GM21515 (cell line): Measurements from ENCODE around the gene VPS35L.

Experiments used
- ATAC-seq: cut with Tn5 transposase; IDR thresholded peaks from one replicate; pipeline ENCODE4 v1.9.1; 2021; ENCODE audit not compliant: unreplicated experiment

Gene VPS35L

DNA sequence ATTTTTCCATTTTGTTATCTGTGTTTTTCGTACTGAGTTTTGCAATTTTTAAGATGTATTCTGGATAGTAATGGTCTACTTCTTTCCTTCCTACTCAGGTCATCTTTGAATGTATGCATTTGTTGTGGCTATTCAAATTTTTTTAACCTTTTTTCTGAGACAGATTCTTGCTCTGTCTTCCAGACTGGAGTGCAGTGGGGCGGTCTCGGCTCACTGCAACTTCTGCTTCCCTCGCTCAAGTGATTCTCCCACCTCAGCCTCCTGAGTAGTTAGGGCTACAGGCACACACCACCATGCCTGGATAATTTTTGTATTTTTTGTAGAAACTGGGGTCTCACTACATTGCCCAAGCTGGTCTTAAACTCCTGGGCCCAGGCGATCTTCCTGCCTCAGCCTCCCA is 33.6 kb downstream of the VPS35L start:
- no peak for ATAC-seq

GRCh38 chr16:19589771-19590302 is 34.3 kb downstream of the VPS35L start:
- ATAC-seq, result no peak

GRCh38 chr16:19595043-19595767 is 39.7 kb downstream of the VPS35L start:
- no peak for ATAC-seq

GRCh38 chr16:19598805-19599510 is 43.5 kb downstream of the VPS35L start:
- ATAC-seq, result no peak

- ATAC-seq, result no peak
These were observed 44.6 kb downstream of the VPS35L start for GRCh38 chr16:19599968-19600716.

DNA sequence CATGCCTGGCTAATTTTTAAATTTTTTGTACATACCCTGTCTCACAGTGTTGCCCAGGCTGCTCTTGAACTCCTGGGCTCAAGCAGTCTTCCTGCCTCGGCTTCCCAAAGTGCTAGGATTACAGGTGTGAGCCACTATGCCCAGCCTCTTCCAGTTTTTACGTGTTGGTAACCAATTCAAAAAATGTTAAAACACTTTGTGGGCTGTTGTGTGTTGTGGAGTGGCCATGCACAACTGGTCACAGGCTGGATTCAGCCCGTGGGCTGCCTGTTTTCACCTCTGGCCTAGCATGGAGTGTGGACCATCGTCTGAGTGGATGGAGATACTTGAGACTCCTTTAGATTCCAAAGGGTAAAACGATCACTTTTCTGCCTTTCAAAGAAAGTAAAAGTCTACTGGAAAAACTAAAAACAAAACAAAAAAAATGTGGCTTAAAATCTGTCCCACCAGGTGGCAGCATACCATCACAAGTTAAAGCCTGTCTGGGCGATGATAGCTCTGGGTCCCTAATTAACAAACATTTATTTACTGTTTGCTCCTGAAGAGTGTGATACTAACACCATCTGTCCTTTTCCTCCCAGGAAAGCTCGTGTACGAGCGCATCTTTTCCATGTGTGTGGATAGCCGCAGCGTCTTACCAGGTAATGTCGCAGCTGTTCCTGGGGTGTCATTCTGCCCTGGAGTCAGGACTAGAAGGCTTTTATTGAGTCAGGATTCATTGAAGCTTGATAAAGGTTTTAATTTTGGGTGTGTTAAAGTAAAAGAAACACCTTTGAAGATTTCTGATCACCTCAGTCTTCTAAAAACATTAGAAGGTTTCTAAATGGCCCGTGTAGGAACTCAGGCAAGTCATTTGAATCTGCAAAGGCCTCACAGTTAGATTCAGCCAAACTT is 45.8 kb downstream of the VPS35L start:
- no peak for ATAC-seq

DNA sequence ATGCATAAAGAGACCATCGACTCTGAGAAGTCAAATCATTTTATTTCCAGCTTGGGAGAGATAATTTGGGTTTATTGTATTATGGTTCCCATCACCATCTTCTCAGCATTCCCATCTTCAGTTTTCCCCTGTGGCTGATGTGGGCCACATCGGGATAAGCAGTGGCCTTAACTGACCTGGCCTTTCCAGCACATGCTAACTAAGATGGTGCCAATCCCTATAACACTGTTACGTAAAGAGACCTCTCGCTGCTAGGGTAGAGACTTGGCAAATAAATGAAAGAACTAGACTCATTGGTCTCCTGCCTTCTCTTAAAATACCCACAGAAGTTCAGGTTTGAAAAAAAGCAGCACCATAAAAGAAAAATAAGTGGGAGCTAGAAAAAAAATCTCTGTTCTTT is 49.4 kb downstream of the VPS35L start:
- ATAC-seq, result no peak

DNA sequence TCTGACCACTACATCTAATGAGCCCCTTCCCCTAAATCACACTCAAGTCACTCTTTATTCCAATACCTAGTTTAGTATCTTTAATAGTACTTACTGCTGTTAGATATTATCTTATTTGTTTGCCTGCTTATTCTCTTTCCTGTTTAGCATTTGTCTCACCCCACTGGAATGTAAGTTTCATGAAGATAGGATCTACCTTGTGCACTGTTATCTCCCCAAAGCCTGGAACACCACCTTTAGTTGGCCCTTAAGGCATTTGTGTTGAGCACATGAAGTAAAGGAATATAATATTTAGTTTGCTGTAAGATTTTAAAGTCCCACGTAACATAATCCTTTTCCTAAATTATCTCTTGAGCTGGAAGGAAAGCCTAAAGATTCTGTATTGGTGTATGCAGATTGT is 50.2 kb downstream of the VPS35L start:
- no peak for ATAC-seq

DNA sequence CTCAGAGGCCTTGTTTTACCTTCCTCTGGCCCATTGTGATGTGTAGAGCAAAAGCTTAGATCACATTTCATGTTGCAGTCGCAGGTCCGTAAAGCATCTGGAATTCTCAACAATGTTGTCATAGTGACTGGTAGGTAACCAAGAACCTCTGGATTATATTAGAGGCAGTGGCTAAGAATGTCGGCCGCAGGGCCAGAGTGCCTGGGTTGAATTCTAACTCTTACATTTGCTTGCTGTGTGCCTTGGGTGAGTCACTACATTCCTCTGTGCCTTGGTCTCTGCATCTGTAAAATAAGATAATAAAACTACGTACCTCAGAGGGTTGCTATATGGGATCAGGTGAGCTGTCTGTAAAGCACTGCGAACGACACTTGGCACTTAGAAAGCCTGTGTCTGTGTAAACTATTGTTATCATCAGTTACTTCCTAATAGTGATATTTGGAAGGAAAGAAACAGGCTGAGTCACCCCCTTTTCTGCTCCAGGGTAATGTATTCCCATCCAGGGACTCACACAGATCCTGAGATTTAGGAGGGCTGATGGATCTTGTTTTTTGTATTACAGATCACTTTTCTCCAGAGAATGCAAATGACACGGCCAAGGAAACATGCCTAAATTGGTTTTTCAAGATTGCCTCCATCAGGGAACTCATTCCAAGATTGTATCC is 52.2 kb downstream of the VPS35L start:
- no peak for ATAC-seq

- no peak for ATAC-seq
These were observed 53.9 kb downstream of the VPS35L start for GRCh38 chr16:19609359-19609758.

DNA sequence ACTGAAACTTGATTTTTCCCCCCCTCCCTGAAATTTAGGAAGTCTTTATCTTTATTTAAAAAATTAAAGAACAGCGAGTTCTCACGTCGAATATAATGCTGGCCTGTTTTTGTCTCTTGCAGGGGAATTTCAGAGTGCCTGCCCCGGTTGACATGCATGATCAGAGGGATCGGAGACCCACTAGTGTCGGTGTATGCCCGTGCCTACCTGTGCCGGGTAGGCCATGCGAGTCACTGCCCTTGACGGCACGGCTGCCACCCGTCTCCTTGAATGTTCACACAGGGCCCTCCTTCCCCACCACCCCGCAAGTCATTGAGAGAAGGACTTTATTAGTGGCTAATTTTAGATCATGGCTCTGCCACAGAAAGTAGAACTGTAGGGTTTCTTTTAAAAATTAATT is 54.7 kb downstream of the VPS35L start:
- no peak for ATAC-seq

DNA sequence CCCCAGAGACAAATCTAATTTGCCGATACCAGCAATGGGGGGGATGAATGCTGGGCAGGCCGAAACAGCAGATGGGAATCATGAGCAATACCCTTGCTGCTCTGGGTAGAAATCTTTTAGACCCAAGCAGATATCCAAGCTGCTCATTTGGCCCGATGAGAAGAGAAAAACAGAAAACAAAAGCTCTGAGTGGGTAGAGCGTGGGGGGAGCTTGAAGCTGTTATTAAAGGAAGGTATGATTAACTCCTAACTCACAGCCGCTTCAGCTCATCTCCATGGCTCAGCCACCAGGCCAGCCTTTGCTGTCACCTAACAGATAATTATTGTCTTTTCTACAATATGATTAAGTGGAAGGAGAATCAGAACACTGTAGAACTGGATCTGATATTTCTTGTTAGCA is 58.3 kb downstream of the VPS35L start:
- ATAC-seq, result no peak

DNA sequence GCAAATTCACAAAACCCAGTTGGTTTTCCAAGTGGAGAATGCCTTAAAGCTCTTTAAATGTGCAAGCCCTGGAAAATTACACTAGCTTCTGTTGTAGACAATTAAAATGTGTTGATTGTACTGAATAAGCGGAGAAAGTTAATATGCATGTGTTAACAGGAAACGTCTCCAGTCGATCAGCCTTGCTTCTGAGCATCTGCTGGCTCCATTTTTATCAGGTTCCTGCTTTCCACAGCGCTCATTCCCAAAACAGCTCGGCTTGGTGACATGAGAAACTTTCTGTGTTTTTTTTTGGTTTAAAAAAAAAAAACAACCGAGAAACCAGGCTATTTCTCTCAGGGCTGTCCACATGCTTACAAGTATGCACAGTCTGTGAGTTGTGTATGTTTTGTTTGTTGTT is 60.7 kb downstream of the VPS35L start:
- ATAC-seq, result no peak

GRCh38 chr16:19618876-19619275 is 63.4 kb downstream of the VPS35L start:
- no peak for ATAC-seq

DNA sequence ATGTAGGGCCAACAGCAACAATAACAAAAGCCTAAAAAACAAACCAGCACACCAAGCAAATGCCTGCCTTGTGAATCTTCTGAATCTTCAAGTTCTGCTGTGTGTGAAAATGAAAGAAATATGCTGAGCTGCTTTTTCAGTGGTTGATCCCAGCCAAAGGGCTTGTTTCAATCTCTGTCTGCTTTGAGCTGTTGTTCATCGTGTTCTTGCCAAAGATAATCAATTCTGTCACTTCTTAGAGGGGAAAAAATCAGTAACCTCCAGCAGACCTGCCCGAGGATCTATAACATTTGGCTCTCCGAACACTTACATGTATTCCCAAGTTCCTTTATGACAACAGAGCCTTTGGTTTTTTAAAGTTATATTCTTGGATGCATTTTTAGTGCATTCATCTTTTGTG is 65.9 kb downstream of the VPS35L start:
- ATAC-seq, result no peak

GRCh38 chr16:19625039-19625438 is 69.5 kb downstream of the VPS35L start:
- no peak for ATAC-seq

DNA sequence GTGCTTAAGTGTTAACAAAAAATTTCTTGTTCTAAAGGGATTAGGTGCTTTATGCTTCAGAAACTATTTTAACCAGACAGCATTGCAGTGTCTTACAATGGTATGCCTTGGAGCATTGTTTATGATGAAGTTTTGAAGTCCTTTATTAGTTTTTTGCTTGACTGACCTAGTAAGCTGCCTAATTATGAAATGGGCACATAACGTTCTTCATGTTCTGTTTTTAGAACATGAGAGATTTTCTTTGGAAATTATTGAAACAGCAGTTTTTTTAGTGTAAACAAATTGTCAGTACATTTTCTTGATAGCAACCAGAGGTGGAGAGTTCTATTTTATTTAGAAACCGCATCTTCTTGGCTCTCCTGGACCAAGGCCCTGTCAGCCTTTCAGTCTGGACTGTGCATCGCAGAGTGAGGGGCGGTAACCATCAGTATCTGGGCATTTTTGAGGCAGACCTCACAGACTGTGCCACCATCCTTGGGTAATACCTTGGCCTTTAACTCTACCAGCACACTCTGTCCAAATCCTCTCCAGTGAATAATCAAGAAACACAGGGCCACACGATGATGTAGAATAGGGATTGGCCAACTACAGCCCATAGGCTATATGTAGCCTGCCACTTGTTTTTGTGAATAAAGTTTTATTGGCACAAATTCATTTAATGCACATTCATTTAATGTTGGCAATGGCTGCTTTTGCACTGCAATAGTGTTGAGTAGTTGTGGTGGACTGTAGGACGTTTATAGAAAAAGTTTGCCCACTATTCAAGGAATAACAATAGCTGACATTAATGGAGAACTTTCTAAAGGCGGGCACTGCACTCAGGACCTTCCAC is 81.1 kb downstream of the VPS35L start:
- ATAC-seq, result no peak

DNA sequence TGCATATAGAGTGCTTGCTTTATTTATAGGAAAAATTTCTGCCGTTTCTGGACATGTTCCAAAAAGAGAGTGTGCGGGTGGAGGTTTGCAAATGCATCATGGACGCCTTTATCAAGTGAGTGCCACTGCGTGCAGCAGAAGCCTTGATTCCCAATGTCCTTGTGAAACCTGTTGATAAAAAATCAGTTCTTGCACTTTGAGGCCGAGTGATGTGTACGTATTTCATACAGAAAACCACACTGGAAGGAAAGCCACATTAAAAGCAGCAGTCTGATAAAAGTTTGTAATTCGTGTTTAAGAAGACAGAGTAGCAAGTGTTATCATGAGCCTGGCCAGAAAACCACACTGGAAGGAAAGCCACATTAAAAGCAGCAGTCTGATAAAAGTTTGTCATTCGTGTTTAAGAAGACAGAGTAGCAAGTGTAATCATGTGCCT is 84.5 kb downstream of the VPS35L start:
- no peak for ATAC-seq

GRCh38 chr16:19642501-19642900 is 87.0 kb downstream of the VPS35L start:
- ATAC-seq, result no peak
